Stimulated activated CD8-positive, alpha-beta memory T cell treated with anti-CD3 and anti-CD28 coated beads, Interleukin-15, amount 100 ng/mL, for 1 hour (primary cell): ENCODE measurements around the gene WDR27.
"Not testable (repeated sequence)": the region's sequence is repeated elsewhere in the genome, so short reads cannot be mapped to it uniquely, and the experiment has no call there.

Experiments
- DNase-seq: peaks from one replicate; pipeline ENCODE4 v3.0.0-alpha.2; 2020; ENCODE audit warnings: low read depth

Gene WDR27

GRCh38 chr6:169639653-169640278 is 62.1 kb downstream of the WDR27 start:
- DNase-seq, result no peak

GRCh38 chr6:169638915-169639314 is 62.9 kb downstream of the WDR27 start:
- DNase-seq, result no peak

- DNase-seq, result no peak
Observed at GRCh38 chr6:169638388-169638787, 63.4 kb downstream of the WDR27 start.

GRCh38 chr6:169635345-169635744 is 66.5 kb downstream of the WDR27 start:
- DNase-seq, result no peak

GRCh38 chr6:169632841-169633240 is 69.0 kb downstream of the WDR27 start:
- DNase-seq, result no peak

- no peak for DNase-seq
Observed at GRCh38 chr6:169629256-169629655, 72.6 kb downstream of the WDR27 start.

- no peak for DNase-seq
Observed at GRCh38 chr6:169627736-169628607, 73.9 kb downstream of the WDR27 start.

- DNase-seq, result no peak
Observed at GRCh38 chr6:169626649-169627048, 75.2 kb downstream of the WDR27 start.

GRCh38 chr6:169626169-169626568 is 75.7 kb downstream of the WDR27 start:
- no peak for DNase-seq

- no peak for DNase-seq
Observed at GRCh38 chr6:169625376-169625775, 76.5 kb downstream of the WDR27 start.

- no peak for DNase-seq
Observed at GRCh38 chr6:169624785-169625184, 77.0 kb downstream of the WDR27 start.

GRCh38 chr6:169623975-169624374 is 77.9 kb downstream of the WDR27 start:
- DNase-seq, result no peak

GRCh38 chr6:169623343-169623742 is 78.5 kb downstream of the WDR27 start:
- DNase-seq, result no peak

- DNase-seq, result no peak
Observed at GRCh38 chr6:169622618-169623017, 79.2 kb downstream of the WDR27 start.

GRCh38 chr6:169621311-169621710 is 80.5 kb downstream of the WDR27 start:
- no peak for DNase-seq

GRCh38 chr6:169620171-169621130 is 81.4 kb downstream of the WDR27 start:
- DNase-seq, result no peak

GRCh38 chr6:169619650-169620049 is 82.2 kb downstream of the WDR27 start:
- DNase-seq, result no peak

GRCh38 chr6:169618526-169619490 is 83.0 kb downstream of the WDR27 start:
- no peak for DNase-seq

- DNase-seq, result no peak
Observed at GRCh38 chr6:169617562-169617961, 84.3 kb downstream of the WDR27 start.

GRCh38 chr6:169608609-169609008 is 93.2 kb downstream of the WDR27 start:
- DNase-seq, result not testable (repeated sequence)

GRCh38 chr6:169604076-169604475 is 97.8 kb downstream of the WDR27 start:
- DNase-seq, result no peak
